NK-92 (cell line): Measurements from ENCODE around the gene STAT6.

Source experiments
- DNase-seq: peaks from one replicate; lab custom pipeline; 2025; ENCODE audit not compliant: unreplicated experiment; lab: John Stamatoyannopoulos, UW

Gene STAT6, protein sequence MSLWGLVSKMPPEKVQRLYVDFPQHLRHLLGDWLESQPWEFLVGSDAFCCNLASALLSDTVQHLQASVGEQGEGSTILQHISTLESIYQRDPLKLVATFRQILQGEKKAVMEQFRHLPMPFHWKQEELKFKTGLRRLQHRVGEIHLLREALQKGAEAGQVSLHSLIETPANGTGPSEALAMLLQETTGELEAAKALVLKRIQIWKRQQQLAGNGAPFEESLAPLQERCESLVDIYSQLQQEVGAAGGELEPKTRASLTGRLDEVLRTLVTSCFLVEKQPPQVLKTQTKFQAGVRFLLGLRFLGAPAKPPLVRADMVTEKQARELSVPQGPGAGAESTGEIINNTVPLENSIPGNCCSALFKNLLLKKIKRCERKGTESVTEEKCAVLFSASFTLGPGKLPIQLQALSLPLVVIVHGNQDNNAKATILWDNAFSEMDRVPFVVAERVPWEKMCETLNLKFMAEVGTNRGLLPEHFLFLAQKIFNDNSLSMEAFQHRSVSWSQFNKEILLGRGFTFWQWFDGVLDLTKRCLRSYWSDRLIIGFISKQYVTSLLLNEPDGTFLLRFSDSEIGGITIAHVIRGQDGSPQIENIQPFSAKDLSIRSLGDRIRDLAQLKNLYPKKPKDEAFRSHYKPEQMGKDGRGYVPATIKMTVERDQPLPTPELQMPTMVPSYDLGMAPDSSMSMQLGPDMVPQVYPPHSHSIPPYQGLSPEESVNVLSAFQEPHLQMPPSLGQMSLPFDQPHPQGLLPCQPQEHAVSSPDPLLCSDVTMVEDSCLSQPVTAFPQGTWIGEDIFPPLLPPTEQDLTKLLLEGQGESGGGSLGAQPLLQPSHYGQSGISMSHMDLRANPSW

DNA sequence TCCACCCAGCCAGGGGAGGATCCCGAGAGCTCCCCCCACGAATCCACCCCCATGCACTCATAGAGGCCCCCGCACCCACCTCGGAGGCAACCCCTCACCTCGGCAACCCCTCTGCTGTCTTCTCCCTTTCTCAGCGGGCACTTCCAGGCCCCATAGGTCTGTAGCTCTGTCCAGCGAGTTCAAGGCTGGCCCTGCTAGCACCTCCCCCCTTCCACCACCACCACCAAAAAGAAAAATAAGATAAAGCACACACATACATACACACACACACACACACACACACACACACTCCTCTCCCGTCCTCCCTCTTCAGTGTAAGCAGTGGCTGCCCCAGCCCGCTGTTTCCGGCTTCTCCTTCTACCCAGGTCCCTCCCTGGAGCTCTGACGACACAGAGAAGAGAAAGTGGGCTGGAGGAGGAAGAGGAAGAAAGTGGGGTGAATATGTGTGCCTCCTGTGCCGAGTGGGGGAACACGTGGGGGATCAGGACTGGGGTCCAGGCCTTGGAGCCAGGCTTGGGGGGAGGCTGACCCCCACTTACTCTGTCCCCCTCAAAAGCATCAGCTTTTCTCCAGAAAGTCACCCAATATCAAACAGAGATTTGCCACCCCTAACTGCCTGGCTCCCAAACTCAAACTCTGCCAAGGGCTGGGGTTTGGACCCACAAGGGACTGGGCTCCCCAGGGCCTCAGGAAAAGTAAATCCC is at the start of gene STAT6:
Gene STAT6, minus strand, starts transcription at position 332 of the 704 bp plus-strand sequence. CDS start 3,084 bp downstream, outside the sequence.
- DNase-seq = no peak

DNA sequence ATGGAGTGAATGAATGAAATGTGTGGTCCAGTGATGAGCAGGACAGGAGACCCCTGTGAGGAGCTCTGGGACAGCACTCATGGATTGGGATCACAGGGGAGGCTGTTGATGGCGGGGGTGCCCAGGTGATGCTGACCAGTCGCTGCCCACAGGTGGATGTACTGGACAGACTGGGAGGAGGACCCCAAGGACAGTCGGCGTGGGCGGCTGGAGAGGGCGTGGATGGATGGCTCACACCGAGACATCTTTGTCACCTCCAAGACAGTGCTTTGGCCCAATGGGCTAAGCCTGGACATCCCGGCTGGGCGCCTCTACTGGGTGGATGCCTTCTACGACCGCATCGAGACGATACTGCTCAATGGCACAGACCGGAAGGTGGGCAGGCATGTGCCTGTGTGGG is 49.6 kb upstream of the STAT6 start:
- no peak for DNase-seq

DNA sequence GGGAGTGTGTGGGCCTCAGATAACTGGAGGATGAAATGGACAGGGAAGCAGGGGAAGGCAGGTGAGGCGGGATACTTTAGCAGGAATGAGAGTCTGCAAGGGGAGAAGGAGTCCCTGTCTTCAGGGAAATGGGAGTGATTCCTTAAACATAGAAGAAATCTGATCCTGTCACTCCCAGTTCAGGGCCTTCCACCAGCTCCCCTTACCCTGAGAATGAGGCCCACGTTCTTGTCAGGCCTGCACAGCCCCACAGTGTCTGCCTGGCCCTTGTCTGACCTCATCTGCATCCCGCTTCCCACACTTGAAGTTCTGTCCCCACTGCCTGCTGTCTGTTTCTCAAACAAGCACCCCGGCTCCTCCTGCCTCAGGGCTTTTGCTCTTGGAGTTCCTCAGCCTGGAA is 48.9 kb upstream of the STAT6 start:
- DNase-seq = no peak

DNA sequence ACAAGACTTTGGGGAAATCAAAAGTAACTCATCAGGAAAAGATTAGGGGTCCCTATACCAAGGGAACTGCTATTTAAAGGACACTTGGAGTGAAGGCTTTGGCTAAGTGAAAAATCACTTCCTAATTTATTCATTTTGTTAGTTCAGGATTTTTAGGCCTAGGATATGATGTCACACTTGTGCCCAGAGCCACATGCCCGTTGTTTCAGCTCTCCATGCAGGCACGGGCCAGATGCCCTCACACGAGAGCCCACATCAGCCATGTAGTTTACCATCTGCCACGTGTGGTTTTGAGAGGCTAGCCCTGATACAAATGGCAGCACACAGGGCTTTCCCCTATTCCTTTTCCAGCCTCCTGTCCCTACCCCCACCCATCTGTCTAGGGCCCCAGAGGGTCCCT is 48.1 kb upstream of the STAT6 start:
- no peak for DNase-seq

DNA sequence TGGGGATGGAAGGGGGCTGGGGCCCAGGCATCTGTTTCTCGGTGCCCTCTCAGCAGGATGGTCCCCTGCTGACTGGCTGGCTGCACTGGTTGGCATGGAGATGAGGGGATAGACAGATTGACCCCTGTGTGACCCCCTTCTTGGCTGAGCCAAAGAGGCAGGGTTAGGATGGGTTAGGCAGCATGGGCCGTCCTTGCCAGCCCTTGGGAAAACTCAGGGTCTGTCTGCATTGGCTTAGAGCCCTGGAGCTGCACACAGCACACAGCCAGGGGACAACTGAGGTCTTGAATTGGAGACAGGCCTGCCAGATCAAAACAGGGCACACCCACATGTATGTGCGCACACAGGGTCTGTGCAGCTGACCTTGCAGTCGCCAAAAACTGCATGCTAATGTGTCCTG is 47.5 kb upstream of the STAT6 start:
- no peak for DNase-seq

DNA sequence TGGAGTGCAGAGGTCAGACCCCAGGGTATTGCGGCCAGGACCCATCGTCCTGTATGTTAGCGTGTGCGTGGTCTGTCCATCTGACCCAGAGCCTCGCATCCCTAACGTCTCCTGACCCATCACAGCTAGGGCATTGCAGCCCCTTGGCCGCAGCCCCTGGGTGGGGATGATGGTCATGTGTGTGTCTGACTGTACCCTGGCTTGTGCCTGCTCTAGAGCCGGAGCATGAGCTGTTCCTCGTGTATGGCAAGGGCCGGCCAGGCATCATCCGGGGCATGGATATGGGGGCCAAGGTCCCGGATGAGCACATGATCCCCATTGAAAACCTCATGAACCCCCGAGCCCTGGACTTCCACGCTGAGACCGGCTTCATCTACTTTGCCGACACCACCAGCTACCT is 47.0 kb upstream of the STAT6 start:
- DNase-seq = no peak

DNA sequence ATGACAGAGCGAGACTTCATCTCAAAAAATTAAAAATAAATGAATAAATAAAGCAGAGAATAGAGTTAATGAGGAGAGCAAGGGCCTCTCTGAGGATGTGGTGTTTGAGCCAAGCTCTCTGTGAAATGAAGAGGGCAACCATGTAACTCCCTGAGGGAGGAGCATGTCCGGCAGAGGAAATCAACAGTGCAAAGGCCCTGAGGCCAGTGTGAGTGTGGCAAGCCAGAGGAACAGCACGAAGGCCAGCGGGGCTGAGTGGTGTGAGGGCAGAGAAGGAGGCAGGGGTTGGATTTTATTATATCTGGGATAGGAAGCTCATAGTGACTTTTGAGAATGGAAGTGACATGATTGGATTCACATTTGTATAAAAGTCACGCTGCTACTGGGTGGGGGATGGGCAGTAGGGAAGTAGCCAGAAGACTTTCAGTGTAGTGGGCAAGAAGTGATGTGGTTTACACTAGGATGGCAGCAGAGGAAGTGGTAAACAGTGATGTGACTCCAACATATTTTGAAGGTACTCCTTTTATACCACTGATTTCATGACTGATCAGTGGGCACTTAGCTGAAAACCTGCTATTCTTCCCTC is 46.5 kb upstream of the STAT6 start:
- DNase-seq = no peak

DNA sequence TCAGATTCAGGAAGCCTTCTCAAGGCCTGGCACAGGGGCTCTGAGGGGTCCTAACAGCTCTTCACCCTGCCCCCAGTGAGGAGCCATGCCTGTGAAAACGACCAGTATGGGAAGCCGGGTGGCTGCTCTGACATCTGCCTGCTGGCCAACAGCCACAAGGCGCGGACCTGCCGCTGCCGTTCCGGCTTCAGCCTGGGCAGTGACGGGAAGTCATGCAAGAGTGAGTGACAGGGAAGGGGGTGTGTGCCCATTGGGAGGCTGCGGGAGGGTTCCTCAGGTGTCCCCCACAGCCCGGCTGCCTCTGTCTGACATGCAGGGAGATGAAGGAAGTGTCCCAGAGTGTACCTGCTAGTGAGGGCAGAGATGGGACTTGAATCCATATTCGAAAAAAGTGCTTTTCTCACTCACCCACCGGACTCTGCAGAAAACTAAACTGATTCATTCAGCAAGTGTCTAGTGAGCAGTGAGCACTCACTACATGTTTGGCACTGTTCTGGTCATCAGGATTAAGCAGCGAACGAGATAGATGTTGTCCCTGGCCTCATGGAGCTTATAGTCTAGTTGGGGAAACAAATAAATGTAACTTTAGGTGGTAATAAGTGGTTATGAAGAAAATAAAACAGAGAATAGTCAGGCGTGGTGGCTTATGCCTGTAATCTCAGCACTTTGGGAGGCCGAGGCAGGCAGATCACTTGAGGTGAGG is 45.7 kb upstream of the STAT6 start:
- no peak for DNase-seq

DNA sequence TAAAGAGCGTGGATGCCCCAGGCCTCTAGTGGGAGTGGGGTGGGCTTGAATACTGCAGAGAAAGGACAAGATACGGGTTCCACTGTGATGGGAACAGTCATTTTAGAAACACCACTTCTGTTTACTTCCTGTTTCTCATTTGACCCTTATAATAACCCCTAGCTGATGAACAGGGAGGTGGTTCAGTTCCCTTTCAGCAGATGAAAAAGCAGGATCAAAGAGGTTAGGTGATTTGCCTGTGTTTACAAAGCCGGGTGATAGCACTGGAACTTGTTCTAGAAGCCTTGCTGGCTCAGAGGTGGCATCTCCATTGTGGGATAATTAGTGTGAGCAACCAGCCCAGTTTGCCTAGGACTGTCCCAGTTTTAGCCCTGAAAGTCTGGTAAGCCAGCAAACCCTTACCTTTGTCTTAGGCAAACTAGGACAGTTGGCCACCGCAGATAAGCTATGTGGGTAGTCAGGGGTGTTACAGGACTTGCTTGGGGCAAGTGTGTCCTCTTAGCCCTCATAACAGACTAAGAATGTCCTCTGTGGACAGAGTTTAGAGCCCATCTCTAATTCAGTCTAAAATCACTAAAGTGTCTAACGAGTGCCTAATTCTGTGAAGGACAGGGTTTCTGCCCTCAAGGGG is 43.8 kb upstream of the STAT6 start:
- no peak for DNase-seq

DNA sequence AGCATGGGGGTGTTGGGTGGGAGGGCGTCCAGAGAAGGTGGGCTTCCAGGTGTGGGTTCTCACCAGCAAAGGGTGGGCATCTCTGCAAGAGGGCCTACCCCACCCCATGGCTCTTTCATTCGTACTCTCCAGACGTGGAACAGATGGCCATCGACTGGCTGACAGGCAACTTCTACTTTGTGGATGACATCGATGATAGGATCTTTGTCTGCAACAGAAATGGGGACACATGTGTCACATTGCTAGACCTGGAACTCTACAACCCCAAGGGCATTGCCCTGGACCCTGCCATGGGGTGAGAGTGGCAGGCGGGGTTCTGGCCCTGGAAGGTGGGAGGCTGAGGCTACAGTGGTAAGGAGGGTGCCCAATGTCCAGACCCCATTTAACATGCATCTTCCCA is 42.9 kb upstream of the STAT6 start:
- DNase-seq = no peak

DNA sequence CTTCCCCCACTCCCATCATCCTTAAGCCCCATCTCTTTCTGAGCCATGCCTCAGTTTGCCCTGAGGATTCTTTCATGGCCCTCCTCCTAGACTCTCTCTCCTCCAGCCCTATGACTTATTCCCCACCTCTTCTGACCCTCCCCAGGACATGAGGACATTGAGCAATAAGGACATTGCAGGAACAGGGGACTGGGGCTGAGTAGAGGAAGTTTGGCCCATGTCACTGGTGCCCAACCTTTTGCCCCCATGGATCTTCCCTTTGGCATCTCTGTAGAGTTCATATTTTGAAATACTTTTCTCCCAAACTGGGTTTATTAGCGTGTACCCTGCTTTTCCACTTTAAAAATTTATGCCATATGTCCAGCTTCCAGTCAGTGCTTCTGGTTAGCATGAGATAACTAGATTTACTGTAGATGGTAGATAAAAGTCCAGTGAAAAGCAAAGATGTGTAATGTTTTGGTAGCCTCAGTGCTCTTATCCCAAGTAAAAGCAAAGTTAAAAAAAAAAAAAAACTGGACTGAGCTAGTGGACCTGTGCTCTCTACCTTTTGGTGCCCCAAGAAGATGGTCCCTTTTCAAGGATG is 42.3 kb upstream of the STAT6 start:
- DNase-seq = no peak

DNA sequence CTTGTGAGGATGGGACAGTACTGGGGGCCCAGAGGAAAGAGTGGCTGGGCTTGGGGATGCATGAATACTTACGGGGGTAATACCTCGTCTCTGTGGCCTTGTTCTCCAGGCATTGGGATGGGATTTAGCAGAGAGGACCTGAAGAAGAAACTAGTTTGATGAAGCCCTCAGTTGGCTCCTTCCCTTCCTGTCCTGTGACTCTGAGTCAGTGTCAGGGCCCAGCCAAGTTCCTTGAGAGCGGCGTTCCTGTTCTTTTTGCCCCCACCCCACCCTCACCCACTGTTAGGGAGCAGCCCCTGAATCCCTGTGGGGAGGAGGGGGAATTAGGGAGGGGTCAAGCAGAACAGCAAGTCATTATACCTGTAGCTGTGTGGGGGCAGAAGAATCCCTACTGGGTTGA is 41.5 kb upstream of the STAT6 start:
- DNase-seq = no peak

DNA sequence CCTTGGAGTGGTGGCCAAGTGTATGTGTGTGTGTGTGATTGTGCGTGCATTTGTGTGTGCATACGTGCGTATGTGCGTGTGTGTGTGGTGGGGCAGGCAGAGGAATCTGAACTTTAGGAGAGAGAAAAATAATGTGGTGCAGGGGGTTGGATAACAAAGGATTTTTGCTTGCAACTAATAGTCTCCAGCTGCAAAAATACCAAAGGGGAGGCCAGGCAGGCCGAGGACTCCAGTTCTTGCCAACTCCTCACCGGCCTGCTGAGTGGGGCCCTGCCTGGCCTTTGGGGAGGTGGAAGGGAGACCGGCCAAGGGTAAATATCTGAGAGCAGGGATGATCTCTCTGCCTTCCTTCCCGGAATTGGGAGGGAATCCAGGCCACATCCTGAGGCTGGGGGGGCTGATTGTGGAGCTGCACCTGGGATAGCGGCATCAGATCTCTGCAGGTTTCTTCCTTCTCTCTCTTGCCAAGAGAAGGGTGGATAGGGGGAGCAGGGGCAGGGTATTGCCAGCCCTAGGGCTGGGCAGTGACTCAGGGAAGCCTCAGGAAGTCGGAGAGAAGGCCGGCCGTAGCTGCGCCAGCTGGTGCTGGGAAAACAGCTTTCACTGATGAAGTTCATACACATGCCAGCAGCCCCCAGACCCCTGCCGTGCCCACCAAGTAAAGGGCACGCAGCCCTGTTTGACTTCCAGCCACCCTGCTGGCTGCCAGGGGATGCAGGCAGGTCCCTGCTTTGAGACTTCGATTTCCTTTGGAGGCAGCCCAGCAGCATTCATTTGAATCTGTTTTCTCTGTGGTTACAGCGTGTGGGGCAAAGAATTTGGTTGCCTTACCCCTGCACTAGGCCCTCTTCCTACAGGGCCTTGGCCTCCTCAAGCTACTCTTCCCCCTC is 40.8 kb upstream of the STAT6 start:
- DNase-seq = no peak

DNA sequence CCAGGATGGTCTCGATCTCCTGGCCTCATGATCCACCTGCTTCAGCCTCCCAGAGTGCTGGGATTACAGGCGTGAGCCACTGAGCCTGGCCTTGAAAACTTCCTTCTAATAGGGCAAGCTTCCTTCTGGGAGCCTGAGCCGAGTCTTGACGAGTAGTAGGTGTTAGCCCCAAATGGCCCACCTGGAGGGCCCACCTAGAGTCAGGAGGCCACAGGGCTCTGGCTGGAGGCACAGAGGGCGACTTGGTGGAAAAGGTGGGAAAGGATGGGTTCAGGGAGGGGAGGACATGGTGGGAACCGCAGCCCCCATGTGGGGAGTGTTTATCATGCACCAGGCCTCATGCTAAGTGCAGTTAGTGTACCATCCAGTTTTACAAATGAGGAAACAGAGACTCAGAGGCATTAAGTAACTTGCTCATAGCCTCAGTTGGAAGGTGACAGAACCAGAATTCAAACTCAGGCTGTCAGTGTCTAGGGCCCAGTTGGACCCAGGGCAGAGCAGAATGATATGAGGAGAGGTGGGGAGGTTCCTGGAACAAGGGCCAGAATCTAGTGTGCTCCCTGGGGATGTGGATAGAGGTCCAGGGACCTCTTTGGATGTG is 39.3 kb upstream of the STAT6 start:
- no peak for DNase-seq

DNA sequence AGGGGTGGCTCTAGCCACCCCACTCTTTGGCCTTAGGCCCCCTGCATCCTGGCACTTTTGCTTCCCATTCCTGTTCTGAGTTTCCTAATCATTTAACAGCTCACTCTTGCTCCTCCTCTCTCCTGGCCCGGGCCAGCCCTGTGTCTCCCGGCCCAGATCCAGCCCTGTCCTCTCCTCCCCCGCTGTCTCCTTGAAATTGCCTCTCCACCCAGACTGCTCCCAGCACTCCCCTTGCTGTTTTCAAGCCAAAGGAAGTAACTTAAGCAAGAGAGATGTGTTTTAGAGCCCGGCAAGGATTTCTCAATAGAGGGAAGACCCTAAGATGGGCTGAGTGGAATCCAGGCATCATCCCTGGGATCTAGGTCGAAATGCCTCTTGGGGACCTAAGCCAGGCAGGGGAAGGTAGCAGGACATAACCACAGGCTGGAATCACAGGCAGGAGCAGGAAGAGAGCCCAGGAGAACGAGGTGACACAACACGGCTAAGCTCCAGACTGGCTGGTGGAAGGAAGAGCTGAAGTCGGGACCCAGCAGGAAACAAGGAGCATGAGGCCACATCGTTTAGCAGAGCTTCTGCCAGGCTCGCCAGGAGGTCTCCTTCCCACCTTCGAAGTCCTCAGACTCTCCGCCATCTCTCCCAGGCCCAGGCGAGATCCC is 38.2 kb upstream of the STAT6 start:
- no peak for DNase-seq

DNA sequence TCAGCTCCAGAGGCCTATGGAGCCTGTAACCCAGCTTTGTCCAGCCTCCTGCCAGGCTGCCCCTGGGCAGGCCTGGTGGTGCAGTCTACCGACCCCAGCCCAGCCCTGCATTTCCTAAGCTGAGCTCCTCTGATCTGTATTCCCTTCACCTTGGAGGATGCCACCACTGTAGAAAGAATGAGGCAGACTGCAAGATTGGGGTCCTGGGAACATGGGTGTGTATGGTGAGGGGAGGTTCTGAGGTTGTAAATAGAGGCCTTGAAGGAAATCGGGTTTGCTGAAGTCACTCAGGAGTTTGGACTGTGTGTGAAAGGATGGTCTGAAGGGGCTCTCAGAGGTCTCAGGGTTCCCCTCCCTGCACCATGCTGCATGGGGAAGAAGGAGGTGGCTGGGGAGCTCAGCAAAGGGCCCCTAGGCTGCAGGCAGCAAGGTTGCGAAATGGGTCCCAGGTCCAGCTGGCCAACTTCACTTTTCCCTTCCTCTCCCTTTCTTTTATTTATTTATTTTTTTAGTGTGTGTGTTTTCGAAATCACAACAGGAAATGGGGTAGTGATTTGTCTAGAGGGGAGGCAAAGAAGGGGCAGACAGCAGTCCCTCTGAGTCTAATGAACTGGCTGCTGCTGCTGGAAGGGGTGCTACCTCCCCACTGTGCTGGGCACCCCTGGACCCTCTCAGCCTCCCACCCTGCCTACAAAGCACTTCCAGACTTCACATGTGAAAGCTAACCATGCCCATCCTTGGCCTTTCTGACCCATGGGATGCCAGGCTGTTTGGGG is 37.5 kb upstream of the STAT6 start:
- DNase-seq = peak; percentile 6
